ENCODE measurements around the gene SLC11A1. TPM values are rescaled to one million over a fixed set of nuclear protein-coding genes. Genes with fewer than 3 reads are reported as not detected.

Gene SLC11A1
- total RNA-seq, 1 donor from 2014 or later: 0.34 TPM

- peak overlapping the region; percentile 91 for H3K4me3 Mint-ChIP-seq (ENCODE audit: low read depth)
- peak overlapping the region; percentile 96 for H3K27ac Mint-ChIP-seq
- DNase-seq (ENCODE audit: low spot score, unreplicated experiment): no peak
- H3K4me1 Mint-ChIP-seq (ENCODE audit: low read depth): peaks cover 16% of the 10 kb centered on the region
- TF ChIP-seq CTCF (IDR thresholded peaks at IDR 0.05; ENCODE audit: unreplicated experiment): no peak
- H3K9me3 Mint-ChIP-seq (ENCODE audit: low read depth): no peaks in the 10 kb centered on the region
- no peaks in the 10 kb centered on the region for H3K27me3 Mint-ChIP-seq
- peaks cover 3% of the 10 kb centered on the region for H3K36me3 Mint-ChIP-seq (ENCODE audit: insufficient read depth)
Measured at GRCh38 chr2:218400167-218400929, 18.3 kb downstream of the SLC11A1 start.

DNA sequence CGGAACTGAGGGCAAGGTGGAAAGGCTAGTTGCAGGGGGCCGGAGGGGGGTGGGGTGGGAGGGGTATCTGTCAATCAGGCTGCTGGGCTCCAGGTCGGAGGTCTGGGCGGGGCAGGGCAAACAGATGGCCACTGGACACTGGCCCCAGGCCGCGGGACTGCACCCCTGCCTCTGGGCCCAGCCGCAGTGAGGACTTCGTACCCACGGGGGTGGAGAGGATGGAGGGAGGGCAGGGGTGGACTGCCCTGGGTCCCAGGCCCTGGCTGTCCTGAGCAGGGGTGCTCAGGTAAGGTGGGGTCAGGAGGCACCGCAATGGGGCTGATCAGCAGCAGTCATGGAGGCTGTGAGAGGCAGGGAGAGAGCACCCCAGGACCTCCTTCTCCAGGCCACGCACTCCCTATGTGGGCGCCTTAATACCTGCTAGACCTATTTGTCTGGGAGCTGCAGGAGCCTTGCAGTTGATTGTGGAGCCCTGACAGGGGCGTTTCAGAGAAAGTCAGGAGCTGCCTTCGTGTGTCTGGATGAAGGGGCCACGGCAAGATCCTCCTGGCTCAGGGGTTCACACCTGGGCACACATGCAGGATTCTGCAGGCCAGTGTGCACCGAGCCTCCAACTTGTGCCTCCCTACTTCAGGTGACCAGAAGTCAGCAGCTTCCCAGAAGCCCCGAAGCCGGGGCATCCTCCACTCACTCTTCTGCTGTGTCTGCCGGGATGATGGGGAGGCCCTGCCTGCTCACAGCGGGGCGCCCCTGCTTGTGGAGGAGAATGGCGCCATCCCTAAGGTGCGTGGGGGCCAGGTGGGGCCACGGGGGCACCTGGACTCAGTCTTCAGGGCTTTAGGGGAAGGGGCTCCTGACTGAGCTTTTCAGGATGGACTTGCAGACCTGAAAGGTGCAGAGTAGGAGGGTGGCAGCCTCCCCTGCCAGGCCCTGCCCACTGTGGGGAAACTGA is 19.1 kb downstream of the SLC11A1 start:
- H3K27me3 Mint-ChIP-seq: no peaks in the 10 kb centered on the region

GRCh38 chr2:218401890-218402289 is 19.8 kb downstream of the SLC11A1 start:
- no peak overlapping the region for H3K27ac Mint-ChIP-seq
- H3K4me1 Mint-ChIP-seq (ENCODE audit: low read depth): peaks cover 14% of the 10 kb centered on the region
- peaks cover 3% of the 10 kb centered on the region for H3K36me3 Mint-ChIP-seq (ENCODE audit: insufficient read depth)
- TF ChIP-seq CTCF (IDR thresholded peaks at IDR 0.05; ENCODE audit: unreplicated experiment): no peak
- peak overlapping the region; percentile 91 for H3K4me3 Mint-ChIP-seq (ENCODE audit: low read depth)
- H3K27me3 Mint-ChIP-seq: no peaks in the 10 kb centered on the region
- no peaks in the 10 kb centered on the region for H3K9me3 Mint-ChIP-seq (ENCODE audit: low read depth)
- DNase-seq (ENCODE audit: low spot score, unreplicated experiment): no peak

More for the DNA sequence above, 19.1 kb downstream of the SLC11A1 start:
- no peak for DNase-seq (ENCODE audit: low spot score, unreplicated experiment)
- Mint-ChIP-seq H3K9me3 (ENCODE audit: low read depth) (no peaks in the 10 kb centered on the region), H3K4me3 (ENCODE audit: low read depth) (peak overlapping the region; percentile 91), H3K36me3 (ENCODE audit: insufficient read depth) (peaks cover 3% of the 10 kb centered on the region), H3K27ac (no peak overlapping the region), H3K4me1 (ENCODE audit: low read depth) (peaks cover 18% of the 10 kb centered on the region)
- TF ChIP-seq CTCF (IDR thresholded peaks at IDR 0.05; ENCODE audit: unreplicated experiment): no peak

DNA sequence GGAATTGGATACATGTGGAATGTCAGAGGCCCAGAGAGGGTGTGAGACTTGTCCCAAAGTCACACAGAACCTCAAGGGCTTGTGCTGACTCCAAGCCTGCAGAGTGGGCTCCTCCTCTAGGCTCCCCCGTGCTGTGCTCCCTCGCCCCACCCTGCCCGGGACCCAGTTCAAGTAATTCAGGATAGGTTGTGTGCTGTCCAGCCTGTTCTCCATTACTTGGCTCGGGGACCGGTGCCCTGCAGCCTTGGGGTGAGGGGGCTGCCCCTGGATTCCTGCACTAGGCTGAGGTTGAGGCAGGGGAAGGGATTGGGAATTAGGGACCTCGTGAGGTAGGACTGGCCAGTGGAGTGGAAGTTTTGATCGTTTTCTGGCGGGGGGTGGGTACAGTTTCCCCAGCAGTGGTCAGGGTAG is 20.4 kb downstream of the SLC11A1 start:
- Mint-ChIP-seq H3K27ac (no peak overlapping the region), H3K36me3 (ENCODE audit: insufficient read depth) (peaks cover 3% of the 10 kb centered on the region), H3K4me3 (ENCODE audit: low read depth) (no peak overlapping the region), H3K27me3 (no peaks in the 10 kb centered on the region), H3K4me1 (ENCODE audit: low read depth) (peaks cover 17% of the 10 kb centered on the region), H3K9me3 (ENCODE audit: low read depth) (no peaks in the 10 kb centered on the region)
- TF ChIP-seq CTCF (IDR thresholded peaks at IDR 0.05; ENCODE audit: unreplicated experiment): no peak
- no peak for DNase-seq (ENCODE audit: low spot score, unreplicated experiment)

- Mint-ChIP-seq H3K27ac (no peak overlapping the region), H3K27me3 (no peaks in the 10 kb centered on the region), H3K9me3 (ENCODE audit: low read depth) (no peaks in the 10 kb centered on the region), H3K36me3 (ENCODE audit: insufficient read depth) (peaks cover 3% of the 10 kb centered on the region), H3K4me3 (ENCODE audit: low read depth) (no peak overlapping the region), H3K4me1 (ENCODE audit: low read depth) (peaks cover 13% of the 10 kb centered on the region)
- TF ChIP-seq CTCF (IDR thresholded peaks at IDR 0.05; ENCODE audit: unreplicated experiment): no peak
- DNase-seq (ENCODE audit: low spot score, unreplicated experiment): no peak
Measured at GRCh38 chr2:218402911-218403411, 20.9 kb downstream of the SLC11A1 start.

All from progenitor cell of endocrine pancreas (in vitro differentiated cells).